Measurements from ENCODE around the gene TRPM2. TPM values are rescaled to one million over a fixed set of nuclear protein-coding genes. Genes with fewer than 3 reads are reported as not detected.

The TRPM2 gene
- total and polyA plus RNA-seq, 2 donors (not counting 3 experiments of a cell fraction or from before 2014, with no cell fraction given) = not detected

- H3K4me2 ChIP-seq (ENCODE audit: insufficient read depth, low read length) = no peak overlapping the region
- H3K36me3 ChIP-seq (ENCODE audit: control insufficient read depth in 2 of 2, extremely low read depth in 1 of 2, insufficient read depth in 2 of 2, low read length in 2 of 2) = no peaks in the 10 kb centered on the region
- H3K27me3 ChIP-seq (ENCODE audit: control insufficient read depth in 2 of 2, insufficient read depth in 2 of 2, low read length in 2 of 2) = no peaks in the 10 kb centered on the region
- FAIRE-seq (no peak), DNase-seq (ENCODE audit: low read depth, low spot score) (no peak)
- ChIA-PET POLR2A (no interaction called here), CTCF (no interaction called here)
- TF ChIP-seq GATA2 (IDR thresholded peaks at IDR 0.05; ENCODE audit: insufficient read depth, insufficient read length, low read depth, low read length) (no peak), MAX (IDR thresholded peaks at IDR 0.05; ENCODE audit: insufficient read depth, insufficient read length) (no peak), FOS (IDR thresholded peaks at IDR 0.05; ENCODE audit: borderline replicate concordance, insufficient read depth, low read length) (no peak), EZH2 (IDR thresholded peaks at IDR 0.05; ENCODE audit: borderline replicate concordance, low read depth, low read length, severe bottlenecking) (no peak), CTCF (IDR thresholded peaks at IDR 0.05; ENCODE audit: extremely low read depth in 1 of 2, insufficient read depth in 1 of 2, low read depth in 1 of 2, low read length in 2 of 2) (no peak), POLR2AphosphoS5 (IDR thresholded peaks at IDR 0.05; ENCODE audit: insufficient read depth, low read depth, low read length) (no peak), MYC (IDR thresholded peaks at IDR 0.05; ENCODE audit: low read depth, low read length) (no peak), POLR2A (IDR thresholded peaks at IDR 0.05; ENCODE audit: low read depth, low read length) (no peak), JUN (IDR thresholded peaks at IDR 0.05; ENCODE audit: borderline replicate concordance, insufficient read depth, insufficient read length, low read depth) (no peak)
- H3K9ac ChIP-seq (replicated peaks; ENCODE audit: extremely low read depth, insufficient read depth, low read length) = no peak overlapping the region
- intact Hi-C loops (cut with micrococcal nuclease) = no loop called here
- no peaks in the 10 kb centered on the region for H3K4me1 ChIP-seq (ENCODE audit: control insufficient read depth, extremely low read depth, insufficient read depth, low read length)
- no peak overlapping the region for H3K27ac ChIP-seq (ENCODE audit: insufficient read depth, low read depth, low read length)
- H3K79me2 ChIP-seq (ENCODE audit: control insufficient read depth, insufficient read depth, low read length) = no peaks in the 10 kb centered on the region
- dilution Hi-C loops (cut with MboI; ENCODE audit: extremely low pct_ligation_motif_present, low sequenced_read_pairs) = no loop called here
- H4K20me1 ChIP-seq (replicated peaks; ENCODE audit: control insufficient read depth, extremely low read depth, insufficient read depth, low read length) = no peaks in the 10 kb centered on the region
- no TSS peak for BruUV-seq (replicated peaks)
- no peaks in the 10 kb centered on the region for H3K9me3 ChIP-seq (replicated peaks; ENCODE audit: control insufficient read depth, insufficient read depth, low read length)
- no peak overlapping the region for H3K4me3 ChIP-seq (replicated peaks in 1 of 3; ENCODE audit: insufficient read depth in 1 of 3, low read depth in 1 of 3, low read length in 3 of 3)
- H2AFZ ChIP-seq (ENCODE audit: low read depth, low read length) = no peak overlapping the region
- H3K9me1 ChIP-seq (replicated peaks; ENCODE audit: control insufficient read depth, extremely low read depth, insufficient read depth, low read length) = no peaks in the 10 kb centered on the region
Observed at GRCh38 chr21:44370027-44370735, 16.8 kb downstream of the TRPM2 start.

All from endothelial cell of umbilical vein (primary cell).